ENCODE results near the gene MRPL38.
"Not testable (repeated sequence)": the region's sequence is repeated elsewhere in the genome, so short reads cannot be mapped to it uniquely, and the experiment has no call there.

The MRPL38 gene

DNA sequence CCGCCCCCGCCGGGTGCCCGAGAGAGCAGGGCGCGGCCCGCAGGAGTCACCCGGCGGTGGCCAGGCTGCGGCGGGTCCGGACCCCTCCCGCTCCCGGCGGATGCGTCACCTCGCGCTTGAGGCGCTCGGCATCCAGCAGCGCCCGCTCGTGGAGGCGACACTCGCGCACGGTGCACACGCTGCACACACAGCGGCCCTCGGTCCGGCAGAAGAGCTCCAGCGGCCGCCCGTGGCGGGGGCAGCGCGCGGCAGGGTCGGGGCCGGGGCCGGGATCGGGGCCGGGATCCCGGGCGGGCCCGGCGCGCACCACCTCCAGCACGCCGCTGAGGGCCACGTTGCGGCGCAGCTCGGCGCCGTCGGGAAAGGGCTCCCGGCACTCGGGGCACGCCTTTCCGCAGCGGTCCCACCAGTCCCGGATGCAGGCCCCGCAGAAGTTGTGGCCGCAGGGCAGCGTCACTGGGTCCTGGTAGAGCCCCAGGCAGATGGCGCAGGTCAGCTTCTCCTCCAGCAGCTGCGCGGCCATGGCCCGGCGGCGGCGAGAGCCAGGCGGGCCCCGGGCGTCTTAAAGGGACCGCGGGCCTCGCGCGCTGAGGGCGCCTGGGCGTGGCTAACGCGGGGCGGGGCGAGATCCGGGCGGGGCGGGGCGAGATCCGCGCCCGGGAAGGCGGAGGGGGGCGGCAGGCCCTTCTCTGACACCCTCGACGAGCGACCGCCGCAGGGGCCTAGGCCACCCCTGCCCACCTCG, 8.1 kb downstream of the MRPL38 start, which contains the start of gene TRIM65:
TRIM65 (minus strand) TSS at position 537 of the 745 bp plus-strand sequence; CDS start at position 523, 14 bp downstream.
- peak; percentile 93 for DNase-seq (ENCODE audit: low spot score)

DNA sequence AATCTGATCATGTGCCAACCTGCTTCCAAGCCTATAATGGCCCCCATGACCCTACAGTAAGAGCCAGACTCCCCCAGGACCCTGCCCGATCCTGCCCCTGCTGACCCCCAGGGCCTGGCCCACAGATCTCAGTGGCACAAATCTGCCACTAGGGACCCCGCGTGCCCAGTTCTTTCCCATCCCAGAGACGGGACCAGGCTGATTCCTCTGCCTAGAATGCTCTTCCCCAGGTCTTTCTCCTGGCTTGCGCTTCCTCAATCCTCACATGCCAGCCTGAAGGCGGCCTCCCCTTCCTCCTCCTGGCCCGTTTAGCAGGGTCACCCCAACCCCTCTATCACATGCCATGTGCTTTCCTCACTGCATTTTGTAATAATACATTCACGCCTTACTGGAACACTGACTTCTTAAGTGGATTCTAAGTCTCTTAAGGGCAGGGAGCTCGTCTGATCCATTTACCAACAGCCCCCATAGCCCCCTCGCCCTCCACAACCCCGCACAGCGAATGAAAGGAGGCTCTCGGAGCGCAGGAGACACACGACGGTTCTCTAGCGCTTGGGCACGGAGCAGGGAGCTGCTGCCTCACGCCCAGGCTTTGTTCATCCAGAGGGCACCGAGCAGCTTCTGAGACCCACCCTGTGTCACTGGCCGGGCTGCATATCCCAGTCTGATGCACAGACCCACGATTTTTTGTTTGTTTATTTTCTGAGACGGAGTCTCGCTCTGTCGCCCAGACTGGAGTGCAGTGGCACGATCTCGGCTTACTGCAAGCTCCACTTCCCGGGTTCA, 9.1 kb downstream of the MRPL38 start:
- peak; percentile 80 for DNase-seq (ENCODE audit: low spot score)

DNA sequence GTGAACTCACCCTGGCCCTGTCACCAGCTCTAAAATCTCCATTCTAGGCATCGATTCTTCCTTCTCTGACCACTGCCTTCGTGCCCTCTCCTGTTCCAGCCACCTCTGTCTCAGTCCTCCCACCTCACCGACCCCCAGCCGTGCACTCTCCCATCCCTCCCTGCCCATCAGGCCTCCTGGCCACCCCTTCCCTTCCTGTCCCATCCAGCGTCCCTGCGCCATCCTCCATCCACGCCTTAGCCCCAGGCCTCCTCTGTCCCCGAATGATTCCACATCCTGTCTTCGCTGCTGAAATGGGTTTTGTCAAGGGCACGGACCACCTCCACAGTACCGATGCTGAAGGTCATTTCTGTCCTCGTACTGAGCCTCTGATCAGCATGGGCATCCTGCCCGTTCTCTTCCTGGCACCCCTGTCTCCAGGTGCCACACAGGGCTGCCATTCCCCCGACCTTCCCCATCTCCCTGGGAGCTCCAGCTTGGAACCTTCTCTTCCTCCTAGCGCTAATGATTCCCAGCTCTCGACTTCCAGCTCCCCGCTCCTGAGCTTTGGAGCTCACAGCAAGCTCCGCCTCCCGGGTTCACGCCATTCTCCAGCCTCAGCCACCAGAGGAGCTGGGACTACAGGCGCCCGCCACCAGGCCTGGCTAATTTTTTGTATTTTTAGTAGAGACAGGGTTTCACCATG, 10.5 kb downstream of the MRPL38 start:
- no peak for DNase-seq (ENCODE audit: low spot score)

DNA sequence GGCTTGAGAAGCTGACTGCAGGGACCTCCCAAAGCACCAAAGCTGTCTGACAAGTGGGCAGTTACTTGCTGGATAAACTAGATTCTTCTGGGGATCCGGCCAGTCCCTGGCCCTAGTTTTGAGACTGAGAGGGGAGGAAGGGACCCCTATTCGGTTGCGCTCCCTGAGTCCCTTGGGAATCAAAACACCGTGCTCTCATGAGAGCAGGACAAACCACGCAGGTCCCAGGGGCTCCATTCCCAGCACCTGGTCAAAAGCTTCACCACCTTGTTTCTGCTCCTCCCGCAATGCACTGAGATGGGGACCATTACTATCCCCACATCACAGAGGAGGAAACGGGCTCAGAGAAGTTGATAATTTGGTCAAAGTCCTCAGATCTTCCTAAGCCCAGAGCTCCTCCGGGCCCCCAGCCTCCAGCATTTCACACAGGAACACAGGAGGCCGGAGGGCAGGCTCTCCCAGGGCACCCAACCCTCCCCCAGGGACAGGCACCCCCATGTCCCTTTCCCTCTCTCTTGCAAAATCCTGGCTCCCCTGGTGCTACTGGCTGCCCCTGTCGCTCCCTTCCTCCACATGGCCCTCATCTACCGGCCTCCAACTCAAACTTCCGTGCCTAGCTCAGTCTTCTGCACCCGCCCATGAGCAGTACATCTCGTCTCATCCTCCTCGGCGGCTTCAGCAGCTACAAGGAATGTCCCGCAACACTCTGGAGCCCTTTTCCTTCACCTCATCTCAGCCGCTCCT, 11.2 kb downstream of the MRPL38 start:
- no peak for DNase-seq (ENCODE audit: low spot score)

DNA sequence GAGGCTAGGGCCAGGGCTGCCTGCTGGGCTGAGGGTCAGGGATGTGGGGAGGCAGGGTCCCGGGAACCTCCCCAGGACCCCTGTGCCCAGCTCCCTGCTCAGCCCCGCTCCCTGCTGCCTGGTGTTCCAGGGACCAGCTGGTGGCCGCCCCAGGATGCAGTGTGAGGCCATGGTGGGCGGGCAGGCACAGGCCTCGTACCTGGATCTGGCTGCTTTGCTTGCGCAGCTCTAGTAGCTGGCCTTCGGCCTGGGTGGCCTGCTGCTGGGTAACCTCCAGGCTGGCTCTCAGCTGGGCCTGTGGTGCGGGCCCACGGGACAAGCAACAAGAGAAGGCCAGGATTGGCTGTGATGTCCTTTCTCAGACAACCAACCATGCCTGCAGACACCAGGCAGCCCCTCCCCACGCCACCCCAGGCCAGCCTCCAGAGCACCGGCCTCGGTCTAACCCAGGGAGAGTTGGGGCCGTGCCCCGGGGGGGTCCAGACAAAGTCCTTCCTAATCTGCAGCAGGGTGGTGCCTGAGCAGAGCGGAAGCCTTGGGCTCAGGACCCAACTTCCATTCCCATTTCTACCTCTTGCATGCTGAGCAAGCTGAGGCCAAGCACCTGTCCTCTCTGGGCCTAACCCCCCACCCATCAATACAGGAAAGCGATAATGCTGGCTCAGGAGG, 12.0 kb downstream of the MRPL38 start:
- peak; percentile 58 for DNase-seq (ENCODE audit: low spot score)

DNA sequence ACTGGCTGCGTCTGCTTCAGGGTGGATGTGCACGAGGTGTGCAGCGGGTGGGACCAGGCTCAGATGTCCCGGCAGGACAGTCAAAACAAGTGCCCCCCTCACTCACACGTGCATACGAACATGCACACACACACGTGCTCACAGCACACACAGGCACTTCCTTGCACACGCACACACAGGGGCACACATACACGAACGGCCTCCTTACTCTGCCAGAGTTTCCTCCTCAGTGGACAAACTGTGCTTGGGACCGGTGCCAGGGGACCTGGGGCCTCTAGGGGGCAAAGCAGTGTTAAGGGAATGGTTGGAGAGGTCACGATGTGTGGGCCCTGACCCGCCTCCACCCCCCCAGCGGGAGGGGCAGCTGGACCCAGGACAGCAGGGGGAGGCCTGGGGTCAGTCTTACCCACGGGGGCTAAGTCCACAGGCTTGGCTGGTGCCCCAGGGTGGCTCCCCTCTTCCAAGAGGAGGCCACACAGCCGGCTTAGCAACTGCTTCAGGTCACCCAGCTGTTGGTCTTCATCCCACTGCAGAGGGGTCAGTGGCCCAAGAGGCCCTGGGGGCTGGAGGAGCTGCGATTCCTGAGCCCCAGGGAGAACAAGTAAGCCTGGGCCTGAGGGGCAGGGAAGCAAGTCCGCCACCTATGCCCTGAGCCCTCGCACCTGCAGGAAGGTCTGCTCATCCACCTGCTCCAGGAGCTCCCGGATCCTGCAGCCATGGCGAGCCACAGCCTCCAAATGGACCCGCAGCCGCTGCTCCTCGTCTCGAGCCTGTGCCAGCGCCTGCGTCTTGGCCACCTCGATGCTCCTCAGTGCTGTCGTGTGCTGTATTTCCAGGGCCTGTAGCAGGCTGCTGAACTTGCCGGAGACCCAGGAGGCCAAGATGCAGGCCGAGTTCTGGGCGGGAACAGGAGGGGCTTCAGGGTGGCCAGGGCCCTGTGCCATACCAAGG, 12.8 kb downstream of the MRPL38 start:
- DNase-seq (ENCODE audit: low spot score) = peak; percentile 63

DNA sequence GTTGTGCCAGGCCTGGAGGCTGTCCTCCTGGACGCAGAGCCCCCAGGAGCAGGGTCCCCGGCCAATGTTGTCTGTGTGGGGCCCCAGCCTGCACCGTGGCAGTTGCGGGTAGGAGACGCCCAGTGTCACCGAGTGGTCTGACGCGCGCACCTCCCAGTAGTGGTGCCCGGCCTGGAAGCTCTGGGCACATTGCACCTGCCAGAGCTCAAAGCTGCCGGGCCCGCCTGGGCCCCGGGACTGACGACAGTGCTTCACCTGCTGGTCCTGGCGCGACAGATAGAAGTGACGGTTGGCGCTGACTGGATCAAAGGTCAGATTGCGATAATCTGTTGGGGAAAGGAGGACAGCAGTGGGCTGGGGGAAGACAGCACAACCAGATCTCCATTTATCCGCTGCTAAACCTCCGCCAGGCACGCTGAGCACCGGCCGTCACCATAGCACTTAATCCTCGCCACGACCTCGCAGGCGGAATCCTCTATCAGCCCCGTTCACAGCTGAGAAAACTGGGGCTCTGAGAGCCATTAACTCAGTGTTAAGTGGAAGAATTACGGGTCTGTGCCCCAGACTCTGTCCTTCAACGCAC, 13.6 kb downstream of the MRPL38 start:
- DNase-seq (ENCODE audit: low spot score) = peak; percentile 71

DNA sequence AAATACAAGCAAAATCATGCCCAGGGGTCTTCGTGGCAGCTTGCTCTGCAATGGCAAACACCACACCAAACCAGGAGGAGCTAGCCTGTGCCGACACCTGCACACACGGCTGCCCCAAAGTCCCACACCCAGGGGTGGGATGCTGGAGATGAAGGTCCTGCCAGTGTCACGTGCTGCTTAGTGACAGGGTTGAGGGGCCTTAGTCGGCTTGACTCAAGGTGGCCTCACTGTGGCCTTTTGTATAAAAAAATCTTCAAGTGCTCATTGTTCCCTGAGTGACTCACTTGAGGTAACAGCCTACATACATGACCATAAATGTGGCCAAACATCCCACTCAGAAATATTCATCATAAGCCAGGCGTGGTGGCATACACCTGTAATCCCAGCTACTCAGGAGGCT, 15.2 kb downstream of the MRPL38 start:
- DNase-seq (ENCODE audit: low spot score) = no peak

DNA sequence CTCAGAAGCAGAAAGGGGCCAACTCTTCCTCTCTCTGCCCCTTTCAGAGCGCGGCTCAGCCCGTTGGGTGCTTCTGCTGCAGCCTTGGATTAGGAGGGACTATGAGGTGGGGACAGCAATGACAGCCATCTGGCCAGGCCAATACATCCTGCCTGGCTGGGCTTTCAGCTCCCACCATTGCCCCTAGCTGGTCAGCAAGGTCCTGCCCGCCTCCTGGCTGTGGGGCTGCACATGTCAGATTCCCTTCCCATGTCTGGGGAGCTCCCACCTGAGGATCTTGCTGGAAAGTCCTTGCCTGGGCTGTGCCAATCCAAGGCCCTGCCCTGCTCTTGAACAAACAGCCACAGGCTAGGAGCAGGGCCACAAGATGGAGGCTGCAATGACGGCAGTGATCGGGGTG, 16.2 kb downstream of the MRPL38 start:
- DNase-seq (ENCODE audit: low spot score) = no peak

DNA sequence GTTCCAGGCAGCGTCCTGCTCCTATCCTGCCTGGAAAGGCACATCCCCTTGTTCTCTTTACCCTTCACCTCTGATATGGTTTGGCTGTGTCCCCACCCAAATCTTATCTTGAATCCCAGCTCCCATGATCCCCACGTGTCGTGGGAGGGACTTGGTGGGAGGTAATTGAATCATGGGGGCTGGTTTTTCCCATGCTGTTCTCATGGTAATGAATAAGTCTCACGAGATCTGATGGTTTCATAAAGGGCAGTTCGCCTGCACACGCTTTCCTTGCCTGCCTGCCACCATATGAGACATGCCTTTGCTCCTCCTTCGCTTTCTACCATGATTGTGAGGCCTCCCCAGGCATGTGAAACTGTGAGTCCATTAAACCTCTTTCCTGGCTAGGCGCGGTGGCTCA, 18.8 kb downstream of the MRPL38 start:
- DNase-seq (ENCODE audit: low spot score) = not testable (repeated sequence)

DNA sequence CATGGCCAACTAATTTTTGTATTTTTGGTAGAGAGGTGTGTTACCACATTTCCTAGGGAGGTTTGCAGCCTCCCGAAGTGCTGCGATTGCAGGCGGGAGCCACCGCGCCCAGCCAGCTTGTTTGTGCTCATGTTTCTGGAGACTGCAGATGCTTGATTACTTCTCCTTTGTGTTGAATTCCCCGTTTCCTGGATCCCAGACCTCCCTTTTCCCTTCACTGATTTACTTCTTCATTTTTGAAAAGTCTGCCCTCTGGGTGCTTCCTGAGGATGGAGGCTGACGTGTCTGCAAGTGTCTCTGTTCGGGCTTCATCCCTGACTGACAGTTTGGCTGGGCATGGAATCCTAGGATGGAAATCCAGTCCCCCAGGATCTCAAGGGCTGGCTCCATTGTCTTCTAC, 19.3 kb downstream of the MRPL38 start:
- DNase-seq (ENCODE audit: low spot score) = no peak

DNA sequence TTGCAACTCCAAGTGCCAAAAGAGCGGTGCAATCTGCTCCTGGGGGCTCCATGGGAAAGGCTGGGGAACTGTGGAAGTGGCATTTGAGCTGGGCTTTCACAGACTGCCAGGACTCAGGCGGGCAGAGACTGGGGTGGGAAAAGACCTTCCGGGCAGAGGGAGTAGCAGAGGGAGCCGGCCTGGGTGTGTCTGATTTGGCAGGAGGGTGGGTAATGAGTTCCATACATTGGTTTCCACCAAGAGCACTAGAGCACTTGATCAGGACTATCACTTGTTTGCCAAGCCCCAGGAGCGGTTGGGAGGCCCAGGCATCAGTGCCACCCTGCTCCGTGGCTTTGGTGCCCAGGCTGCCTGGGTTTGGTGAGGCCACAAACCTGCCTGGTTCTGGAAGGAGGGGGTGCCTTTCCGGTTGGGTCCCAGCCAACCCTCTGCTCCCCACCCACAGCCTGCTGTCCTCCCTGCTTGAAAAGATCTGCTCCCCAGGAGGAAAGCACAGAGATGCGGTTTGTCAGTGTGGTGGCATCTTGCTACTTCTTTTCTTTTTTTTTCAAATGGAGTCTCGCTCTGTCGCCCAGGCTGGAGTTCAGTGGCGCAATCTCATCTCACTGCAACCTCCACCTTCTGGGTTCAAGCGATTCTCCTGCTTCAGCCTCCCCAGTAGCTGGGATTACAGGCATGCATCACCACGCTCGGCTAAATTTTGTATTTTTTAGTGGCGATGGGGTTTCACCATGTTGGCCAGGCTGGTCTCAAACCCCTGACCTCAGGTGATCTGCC, 22.8 kb downstream of the MRPL38 start:
- no peak for DNase-seq (ENCODE audit: low spot score)

DNA sequence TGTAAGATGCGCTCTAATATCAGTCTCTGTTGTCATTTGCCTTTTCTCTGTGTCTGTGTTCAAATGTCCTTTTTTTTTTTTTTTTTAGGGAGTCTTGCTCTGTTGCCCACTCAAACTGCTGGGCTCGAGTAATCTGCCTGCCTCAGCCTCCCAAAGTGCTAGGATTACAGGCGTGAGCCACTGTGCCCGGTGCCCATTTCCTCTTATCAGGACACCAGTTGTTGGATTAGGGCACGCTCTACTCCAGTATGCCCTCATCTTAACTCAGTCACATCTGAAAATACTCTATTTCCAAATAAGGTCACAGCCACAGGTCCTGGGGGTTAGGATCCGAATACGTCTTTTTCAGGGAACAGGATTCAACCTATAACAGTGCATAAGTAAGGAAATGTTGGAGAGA, 24.4 kb downstream of the MRPL38 start:
- no peak for DNase-seq (ENCODE audit: low spot score)

DNA sequence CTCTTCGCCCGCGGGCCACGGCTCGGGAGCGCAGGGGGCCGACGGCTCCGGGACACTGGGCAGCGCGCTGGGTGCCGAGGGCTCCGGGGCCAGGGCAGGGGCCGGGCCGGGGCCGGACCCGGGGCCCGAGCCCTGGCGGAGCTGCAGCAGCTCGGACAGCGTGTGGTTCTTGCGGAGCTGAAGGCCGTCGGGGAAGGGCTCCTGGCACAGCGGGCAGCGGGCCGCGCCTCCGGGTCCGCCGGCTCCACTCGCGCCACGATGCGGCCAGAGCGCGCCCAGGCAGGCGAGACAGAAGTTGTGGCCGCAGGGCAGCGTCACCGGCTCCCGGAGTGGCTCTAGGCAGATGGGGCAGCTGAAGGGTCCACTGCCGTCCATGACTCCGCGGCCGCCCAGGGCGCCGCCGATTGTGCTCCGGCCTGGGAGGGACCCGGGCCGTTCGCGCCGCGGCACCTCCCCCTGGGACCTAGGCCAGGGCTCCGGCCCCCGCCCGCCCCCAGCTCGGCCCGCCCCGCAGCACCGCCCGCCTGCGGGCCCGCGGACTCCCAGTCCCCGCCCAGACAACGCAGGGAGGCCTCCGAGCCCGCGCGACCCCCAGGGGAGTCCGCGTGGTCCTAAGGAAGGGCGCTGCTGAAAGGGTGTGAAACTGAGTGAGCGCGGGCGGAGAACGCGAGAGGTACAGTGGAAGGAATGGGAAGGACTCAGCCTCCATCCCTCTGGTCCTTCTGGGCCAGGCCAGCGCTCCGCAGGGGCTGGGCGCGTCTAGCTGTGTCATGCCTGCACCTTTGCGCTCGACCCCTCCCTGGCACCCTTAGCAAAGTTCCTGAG, 26.3 kb downstream of the MRPL38 start, which contains the start of gene TRIM47:
TRIM47 (minus strand) TSS at position 408 of the 825 bp plus-strand sequence; CDS start at position 375, 33 bp downstream.
- no peak for DNase-seq (ENCODE audit: low spot score)

DNA sequence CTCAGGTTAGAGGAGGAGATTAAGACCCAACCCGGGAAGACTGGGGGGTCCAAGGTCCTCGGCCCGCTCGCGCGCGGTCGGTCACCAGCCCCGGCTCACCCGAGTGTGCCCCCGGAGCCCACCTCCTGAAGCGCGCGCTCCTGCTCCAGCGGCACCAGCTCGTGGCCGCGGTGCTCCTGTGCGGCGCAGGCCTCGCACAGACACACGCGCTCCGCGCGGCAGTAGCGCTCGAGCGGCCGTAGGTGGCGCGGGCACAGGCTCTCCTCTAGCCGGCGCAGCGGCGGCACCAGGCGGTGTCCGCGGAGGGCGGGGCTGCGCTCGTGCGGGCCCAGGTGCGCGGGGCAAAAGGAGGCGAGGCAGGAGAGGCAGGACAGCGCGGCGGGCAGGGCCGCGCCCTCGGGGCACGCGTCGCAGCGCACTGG, 26.9 kb downstream of the MRPL38 start:
- peak; percentile 90 for DNase-seq (ENCODE audit: low spot score)

DNA sequence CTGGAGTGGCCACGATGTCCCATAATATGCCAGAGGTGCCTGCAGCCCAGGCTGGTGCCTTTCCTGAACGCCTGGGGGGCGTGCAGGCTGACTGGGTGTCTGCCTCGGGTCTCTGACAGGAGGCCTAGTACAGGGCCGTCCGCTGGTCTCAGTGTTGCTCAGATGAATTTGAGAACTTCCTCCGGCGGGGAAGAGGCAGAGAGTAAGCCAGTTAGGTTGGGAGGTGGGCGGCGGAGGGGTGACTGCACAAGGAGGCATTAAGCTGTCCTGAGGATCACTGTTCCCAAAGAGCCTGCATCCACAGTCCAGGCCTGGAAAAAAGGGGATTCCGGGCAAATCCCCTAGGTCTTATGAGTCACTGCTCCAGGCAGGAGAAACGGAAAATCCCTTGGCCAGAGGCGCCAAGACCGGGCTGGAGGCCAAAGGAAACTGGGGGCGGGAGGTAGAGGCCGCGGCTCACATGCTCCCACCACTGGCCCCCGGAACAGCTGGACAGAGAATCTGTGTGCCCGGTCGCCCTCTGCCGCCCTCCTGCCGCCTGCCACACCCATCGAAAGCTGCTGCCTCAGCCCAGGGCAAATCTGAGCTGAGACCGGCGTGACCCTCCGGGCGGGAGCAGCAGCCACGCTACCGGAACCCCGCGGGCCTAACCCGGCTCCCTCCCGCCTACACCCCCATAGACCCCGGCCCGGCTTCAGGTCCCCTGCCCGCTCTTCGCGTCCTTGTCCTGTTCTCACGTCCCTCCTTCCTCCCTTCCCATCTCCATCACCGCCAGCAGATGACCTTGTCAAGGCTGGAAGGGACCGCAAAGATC, 27.5 kb downstream of the MRPL38 start:
- no peak for DNase-seq (ENCODE audit: low spot score)
